HG03108 (cell line): Measurements from ENCODE around the gene RAP1A.
A peak's percentile ranks its signal among the peaks of the same experiment; 100 is the strongest.
"Not testable (repeated sequence)": the region's sequence is repeated elsewhere in the genome, so short reads cannot be mapped to it uniquely, and the experiment has no call there.

Experiments used
- ATAC-seq: cut with Tn5 transposase; IDR thresholded peaks from one replicate; pipeline ENCODE4 v1.9.1; 2021; ENCODE audit warnings: moderate library complexity; ENCODE audit not compliant: unreplicated experiment

Gene RAP1A

GRCh38 chr1:111628153-111628552 is 8.6 kb downstream of the RAP1A start:
- ATAC-seq, result no peak

GRCh38 chr1:111629190-111629954 is 9.8 kb downstream of the RAP1A start:
- no peak for ATAC-seq

- no peak for ATAC-seq
Observed at GRCh38 chr1:111630567-111630966, 11.0 kb downstream of the RAP1A start.

- ATAC-seq, result no peak
Observed at GRCh38 chr1:111631502-111631901, 11.9 kb downstream of the RAP1A start.

GRCh38 chr1:111632771-111633170 is 13.2 kb downstream of the RAP1A start:
- not testable (repeated sequence) for ATAC-seq

GRCh38 chr1:111633736-111634247 is 14.2 kb downstream of the RAP1A start:
- ATAC-seq, result no peak

- no peak for ATAC-seq
Observed at GRCh38 chr1:111635324-111636009, 15.9 kb downstream of the RAP1A start.

GRCh38 chr1:111638320-111638719 is 18.7 kb downstream of the RAP1A start:
- ATAC-seq, result no peak

GRCh38 chr1:111639602-111640198 is 20.1 kb downstream of the RAP1A start:
- ATAC-seq, result no peak

GRCh38 chr1:111643097-111643496 is 23.5 kb downstream of the RAP1A start:
- ATAC-seq, result no peak

GRCh38 chr1:111643696-111644095 is 24.1 kb downstream of the RAP1A start:
- ATAC-seq, result no peak

GRCh38 chr1:111644506-111644905 is 24.9 kb downstream of the RAP1A start:
- no peak for ATAC-seq

GRCh38 chr1:111647736-111648135 is 28.1 kb downstream of the RAP1A start:
- ATAC-seq, result no peak

GRCh38 chr1:111648806-111649205 is 29.2 kb downstream of the RAP1A start:
- ATAC-seq, result no peak

- ATAC-seq, result no peak
Observed at GRCh38 chr1:111649227-111649626, 29.6 kb downstream of the RAP1A start.

GRCh38 chr1:111649648-111650047 is 30.1 kb downstream of the RAP1A start:
- ATAC-seq, result no peak

GRCh38 chr1:111653709-111654108 is 34.1 kb downstream of the RAP1A start:
- ATAC-seq, result no peak

- peak; percentile 59 for ATAC-seq
Observed at GRCh38 chr1:111654839-111655238, 35.2 kb downstream of the RAP1A start.

- no peak for ATAC-seq
Observed at GRCh38 chr1:111656086-111657017, 36.8 kb downstream of the RAP1A start.

- no peak for ATAC-seq
Observed at GRCh38 chr1:111658622-111659021, 39.0 kb downstream of the RAP1A start.
